Measurements from ENCODE around the gene NEK7. TPM values are rescaled to one million over a fixed set of nuclear protein-coding genes. Genes with fewer than 3 reads are reported as not detected.

Gene NEK7
- total RNA-seq, 4 donors from 2014 or later, result 45.7 to 75.7 (median 53.5) TPM

GRCh38 chr1:198253259-198253658 lies 96.5 kb downstream of the NEK7 start:
- 63% methylated on average over 4 of the region's 4 CpGs for WGBS
- H3K27ac ChIP-seq, result no peak overlapping the region

GRCh38 chr1:198253668-198254067 lies 96.9 kb downstream of the NEK7 start:
- 33% methylated on average over 1 of the region's 1 CpG for WGBS
- H3K4me1 ChIP-seq, result peaks cover 8% of the 10 kb centered on the region
- H3K27ac ChIP-seq, result no peak overlapping the region
- H3K36me3 ChIP-seq, result no peaks in the 10 kb centered on the region
- no peak overlapping the region for H3K4me3 ChIP-seq
- TF ChIP-seq POLR2AphosphoS5 (IDR thresholded peaks at IDR 0.05), result no peak
- no peak for TF ChIP-seq CTCF (IDR thresholded peaks at IDR 0.05)
- no peaks in the 10 kb centered on the region for H3K9me3 ChIP-seq
- H3K27me3 ChIP-seq, result no peaks in the 10 kb centered on the region
- DNase-seq (ENCODE audit: low spot score in 2 of 2), result no peak

More at GRCh38 chr1:198253259-198253658, 96.5 kb downstream of the NEK7 start:
- Histone ChIP-seq H3K4me3 (no peak overlapping the region), H3K36me3 (no peaks in the 10 kb centered on the region), H3K4me1 (peaks cover 8% of the 10 kb centered on the region), H3K9me3 (no peaks in the 10 kb centered on the region), H3K27me3 (no peaks in the 10 kb centered on the region)
- no peak for DNase-seq (ENCODE audit: low spot score in 2 of 2)
- TF ChIP-seq EP300 (IDR thresholded peaks at IDR 0.05), result no peak
- no peak for TF ChIP-seq CTCF (IDR thresholded peaks at IDR 0.05)
- TF ChIP-seq POLR2AphosphoS5 (IDR thresholded peaks at IDR 0.05), result no peak
- TF ChIP-seq POLR2A (IDR thresholded peaks at IDR 0.05), result no peak

- Histone ChIP-seq H3K27me3 (no peaks in the 10 kb centered on the region), H3K4me3 (no peak overlapping the region), H3K27ac (no peak overlapping the region), H3K36me3 (no peaks in the 10 kb centered on the region), H3K4me1 (peaks cover 8% of the 10 kb centered on the region), H3K9me3 (no peaks in the 10 kb centered on the region)
- no peak for DNase-seq (ENCODE audit: low spot score in 2 of 2)
- TF ChIP-seq POLR2AphosphoS5 (IDR thresholded peaks at IDR 0.05) (no peak), POLR2A (IDR thresholded peaks at IDR 0.05) (no peak), CTCF (IDR thresholded peaks at IDR 0.05) (no peak), EP300 (IDR thresholded peaks at IDR 0.05) (no peak)
- WGBS, result 69% methylated on average over 2 of the region's 2 CpGs
Observed at GRCh38 chr1:198254521-198254920, 97.7 kb downstream of the NEK7 start.

- no peak for DNase-seq (ENCODE audit: low spot score in 2 of 2)
- Histone ChIP-seq H3K27ac (no peak overlapping the region), H3K36me3 (no peaks in the 10 kb centered on the region), H3K4me3 (no peak overlapping the region), H3K27me3 (no peaks in the 10 kb centered on the region), H3K9me3 (no peaks in the 10 kb centered on the region), H3K4me1 (peaks cover 8% of the 10 kb centered on the region)
- no peak for TF ChIP-seq POLR2A (IDR thresholded peaks at IDR 0.05)
- TF ChIP-seq POLR2AphosphoS5 (IDR thresholded peaks at IDR 0.05), result no peak
- TF ChIP-seq CTCF (IDR thresholded peaks at IDR 0.05), result no peak
- TF ChIP-seq EP300 (IDR thresholded peaks at IDR 0.05), result no peak
- WGBS, result 81% methylated on average over 1 of the region's 1 CpG
Observed at GRCh38 chr1:198254948-198255347, 98.2 kb downstream of the NEK7 start.

GRCh38 chr1:198255784-198256183 lies 99.0 kb downstream of the NEK7 start:
- Histone ChIP-seq H3K9me3 (no peaks in the 10 kb centered on the region), H3K36me3 (no peaks in the 10 kb centered on the region), H3K27me3 (no peaks in the 10 kb centered on the region), H3K27ac (no peak overlapping the region), H3K4me1 (peaks cover 8% of the 10 kb centered on the region), H3K4me3 (no peak overlapping the region)
- 98% methylated on average over 1 of the region's 1 CpG for WGBS
- TF ChIP-seq CTCF (IDR thresholded peaks at IDR 0.05) (no peak), POLR2AphosphoS5 (IDR thresholded peaks at IDR 0.05) (no peak), POLR2A (IDR thresholded peaks at IDR 0.05) (no peak), EP300 (IDR thresholded peaks at IDR 0.05) (no peak)
- no peak for DNase-seq (ENCODE audit: low spot score in 2 of 2)

Measured in suprapubic skin (tissue), 4 donors.